Middle frontal gyrus (tissue), 1 donor: ENCODE results near the gene SSBP3.
"Not testable (repeated sequence)": the region's sequence is repeated elsewhere in the genome, so short reads cannot be mapped to it uniquely, and the experiment has no call there.

Source experiments
- DNase-seq: peaks from one replicate; pipeline ENCODE4 v3.0.0-alpha.2; 2015; ENCODE audit warnings: low spot score; ENCODE audit errors: extremely low spot score

SSBP3 gene

DNA sequence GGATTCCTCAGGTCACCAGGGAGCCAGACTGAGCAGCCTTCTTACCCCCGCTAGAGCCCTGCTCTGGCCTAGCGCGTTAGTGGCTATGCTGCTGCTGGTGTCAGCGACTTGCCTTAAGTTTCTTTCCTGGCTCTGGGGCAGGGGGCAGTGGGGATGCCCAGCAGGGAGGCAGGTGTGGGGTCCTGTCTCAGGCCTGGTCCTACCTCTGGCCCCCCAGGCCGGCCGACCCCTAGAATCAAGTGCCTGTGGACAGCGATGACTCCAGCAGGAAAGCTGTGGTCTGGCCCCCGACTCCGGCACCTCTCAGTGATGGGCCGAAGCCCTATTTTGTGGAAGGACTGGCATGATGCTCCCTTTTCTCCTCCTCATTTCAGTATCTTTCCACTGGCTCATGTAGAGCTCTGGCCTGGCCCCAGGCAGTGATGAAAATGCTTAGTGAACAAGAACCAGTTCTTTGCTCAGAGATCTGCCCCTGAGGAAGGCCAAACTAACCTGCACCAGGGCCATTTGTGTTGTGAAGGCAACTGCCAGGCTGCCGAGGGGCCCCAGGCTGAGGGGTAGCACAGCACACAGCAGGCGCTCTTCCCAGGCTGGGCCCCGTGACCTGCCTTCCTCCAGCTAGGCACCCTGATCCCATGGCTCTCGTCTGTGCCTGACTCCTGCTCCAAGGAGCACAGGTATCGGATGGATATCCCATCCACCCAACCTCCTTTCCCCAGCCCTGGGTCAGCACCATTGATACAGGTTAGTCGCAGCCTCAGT lies 182.6 kb downstream of the SSBP3 start:
- no peak for DNase-seq

DNA sequence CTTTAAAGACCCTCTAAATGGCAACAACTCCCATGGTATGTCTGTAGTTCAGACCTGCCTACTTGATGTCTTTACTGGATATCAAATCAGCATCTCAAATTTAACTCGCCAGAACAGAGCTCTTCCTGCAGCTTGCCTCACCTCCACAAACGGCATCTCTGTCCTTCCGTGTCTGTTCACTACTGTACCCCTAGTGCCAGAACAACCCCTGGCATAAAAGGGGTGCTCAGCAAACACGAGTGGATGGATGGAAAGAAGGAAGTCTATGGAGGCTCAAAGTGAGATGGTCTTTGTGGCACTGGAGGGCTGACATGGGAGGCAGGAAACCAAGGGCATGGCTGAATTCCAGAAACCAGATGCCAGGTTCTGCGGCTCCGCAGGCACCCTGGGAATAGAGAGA lies 183.5 kb downstream of the SSBP3 start:
- no peak for DNase-seq

DNA sequence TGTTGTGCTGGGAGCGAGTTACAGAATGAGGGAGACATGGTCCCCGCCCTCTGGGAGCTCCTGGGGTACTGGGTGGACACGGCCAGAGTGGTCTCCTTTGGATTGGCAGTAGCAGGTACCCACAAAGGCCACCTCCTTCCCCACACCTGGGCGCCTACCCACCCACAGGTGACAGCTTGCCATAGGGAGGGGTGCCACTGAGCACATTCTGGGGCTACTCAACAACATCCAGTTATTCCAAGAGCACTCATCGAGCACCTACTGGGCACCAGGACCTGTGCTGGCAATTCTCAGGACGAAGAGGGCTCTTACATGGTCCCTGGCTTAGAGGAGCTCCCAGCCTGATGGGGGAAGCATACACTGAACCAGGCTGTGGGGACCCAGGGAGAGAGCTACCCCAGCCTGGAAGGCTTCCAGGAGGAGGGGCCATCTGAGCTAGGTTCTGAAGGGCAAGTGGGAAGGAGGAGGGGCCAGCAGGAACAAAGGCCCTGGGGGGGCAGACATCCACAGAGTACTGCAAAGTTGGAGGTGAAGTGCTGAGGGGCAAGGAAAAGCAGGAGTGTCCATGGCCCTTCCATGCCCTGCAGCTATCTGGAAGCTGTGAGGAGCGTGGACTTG lies 184.2 kb downstream of the SSBP3 start:
- no peak for DNase-seq

DNA sequence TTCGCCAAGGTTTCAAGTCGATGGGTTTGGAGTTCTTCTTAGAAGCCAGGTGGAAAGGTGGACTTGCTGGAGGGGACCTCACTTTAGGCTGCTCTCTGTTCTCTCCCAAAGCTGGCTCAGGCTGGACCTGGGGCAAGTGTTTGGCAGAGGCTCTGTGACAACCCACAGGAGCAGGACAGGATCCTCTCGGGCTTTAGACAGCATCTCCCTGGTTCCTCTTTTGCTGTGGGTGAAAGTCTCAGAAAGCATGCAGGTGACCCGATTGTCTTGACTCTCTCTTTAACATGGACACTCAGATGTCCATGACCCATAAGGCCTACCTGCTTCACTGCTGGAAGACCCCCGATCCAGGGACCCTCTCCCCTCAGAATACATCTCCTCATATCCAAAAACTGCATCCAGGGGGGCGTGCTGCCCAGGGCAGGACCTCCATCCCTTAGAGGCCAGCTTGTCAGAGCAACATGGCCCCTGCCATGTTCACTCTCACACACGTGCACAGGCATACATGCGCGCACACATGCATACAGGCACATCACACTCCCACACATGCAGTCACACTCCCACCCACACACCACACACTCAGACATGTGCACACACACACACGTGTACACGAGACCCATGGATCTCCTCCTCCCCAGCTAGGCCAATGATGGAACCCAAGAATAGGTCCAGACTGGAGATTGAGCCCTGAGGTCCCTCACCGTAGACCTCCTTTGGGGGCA lies 184.9 kb downstream of the SSBP3 start:
- no peak for DNase-seq

DNA sequence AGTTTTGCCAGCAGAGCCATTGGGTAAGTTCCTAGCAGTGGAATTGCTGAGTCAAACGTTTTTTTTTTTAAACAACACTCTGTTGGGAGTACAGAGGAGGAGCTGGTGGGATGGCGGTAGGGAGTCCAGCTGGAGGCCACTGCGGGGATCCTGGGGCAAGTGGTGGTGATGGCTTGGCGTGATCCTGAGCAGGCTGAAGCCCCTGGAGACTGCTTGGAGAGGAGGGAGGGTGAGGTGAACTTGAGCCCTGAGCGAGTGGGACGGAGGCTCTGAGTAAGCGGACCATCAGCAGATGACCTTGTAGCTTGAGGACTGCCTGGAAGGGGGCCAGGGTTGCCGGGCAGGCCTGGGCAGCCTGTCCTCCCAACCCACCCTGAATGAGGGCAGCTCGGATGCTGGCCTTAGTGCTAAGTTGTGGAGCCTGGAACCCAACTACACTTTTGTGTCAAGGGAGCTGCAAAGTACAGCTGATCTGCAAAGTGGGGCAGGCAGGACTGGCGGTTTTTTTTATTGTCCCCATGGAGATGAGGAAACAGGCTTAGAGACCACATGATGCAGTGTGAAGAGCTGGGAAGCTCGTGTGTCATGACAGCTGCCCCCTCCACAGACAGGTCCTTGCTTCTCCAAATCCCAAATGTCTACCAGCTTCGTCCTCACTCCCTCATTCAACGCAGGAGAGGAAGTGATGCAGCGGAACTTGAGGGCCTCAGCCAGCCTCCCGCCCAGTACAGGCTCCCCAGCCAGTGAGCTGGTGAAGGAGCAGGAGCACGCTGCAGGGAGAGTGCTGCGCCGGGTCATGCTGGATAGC lies 186.0 kb downstream of the SSBP3 start:
- no peak for DNase-seq

DNA sequence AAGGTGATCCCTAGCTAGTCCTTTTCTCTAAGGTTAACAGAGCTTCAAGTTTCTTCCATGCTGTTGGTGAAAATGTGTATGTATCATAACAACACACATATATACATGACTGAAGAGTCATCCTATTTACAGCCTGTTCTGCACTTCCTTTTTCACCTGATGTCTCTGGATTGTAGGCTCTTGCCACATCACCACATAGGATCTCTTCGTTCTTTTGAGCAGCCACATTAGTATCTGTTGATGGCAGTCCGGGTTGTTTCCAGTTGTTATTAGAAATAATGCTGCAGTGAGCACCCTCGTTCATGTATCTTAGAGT lies 186.5 kb downstream of the SSBP3 start:
- DNase-seq: no peak

DNA sequence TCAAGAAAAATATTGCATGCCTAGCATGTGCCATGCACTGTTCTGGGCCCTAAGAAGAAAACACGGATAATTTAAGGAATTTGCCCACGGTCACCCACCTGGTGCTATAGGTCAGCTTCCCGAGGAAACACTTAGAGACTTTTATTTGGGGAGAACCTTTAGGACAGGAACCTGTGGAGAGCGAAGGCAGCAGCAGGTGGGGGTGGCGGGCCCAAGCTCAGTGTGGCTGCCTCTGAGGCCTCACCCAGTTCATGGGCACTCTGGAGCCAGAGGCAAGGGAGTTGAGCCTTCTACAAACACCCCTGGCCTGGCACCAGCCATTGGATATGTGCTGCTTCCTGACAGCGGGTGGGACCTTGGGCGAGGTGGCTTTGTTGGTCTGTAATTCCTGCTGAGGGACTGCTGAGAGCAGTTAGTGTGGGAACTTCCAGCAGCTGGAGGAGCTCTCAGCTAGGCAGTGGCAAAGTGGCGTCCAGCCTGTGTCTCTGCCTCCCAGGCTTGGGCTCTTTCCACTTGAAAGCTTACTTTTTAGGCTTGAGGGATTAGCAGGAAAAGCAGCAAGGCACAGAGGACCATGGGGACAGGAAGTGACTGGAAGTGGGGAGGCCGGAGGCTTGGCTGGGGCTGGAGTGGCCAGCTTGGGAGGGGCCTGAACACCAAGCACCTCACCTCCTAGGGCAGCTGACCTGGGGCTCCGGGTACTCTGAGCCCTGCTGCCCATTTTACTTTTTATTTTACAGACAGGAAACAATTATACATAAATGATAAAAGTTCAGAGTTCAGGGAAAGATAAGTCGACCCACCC lies 187.1 kb downstream of the SSBP3 start:
- DNase-seq: no peak

DNA sequence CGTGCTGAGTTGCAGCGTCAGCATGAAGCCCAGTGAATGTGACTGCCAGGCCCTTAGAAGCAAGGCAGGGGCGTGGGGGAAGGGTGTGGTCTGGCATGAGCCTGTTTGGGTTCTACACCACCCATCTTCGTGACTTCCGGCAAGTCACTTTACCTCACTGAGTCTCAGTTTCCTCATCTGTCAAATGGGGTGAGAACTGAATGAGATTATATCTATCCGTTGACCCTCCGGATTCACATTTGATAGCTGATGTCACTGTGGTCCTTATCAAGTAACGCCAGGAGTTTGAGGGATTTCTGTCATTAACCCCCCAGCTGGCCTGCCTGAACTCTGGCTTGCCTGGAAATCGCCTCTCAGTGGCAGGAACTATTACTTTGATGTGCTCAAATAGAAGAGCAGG lies 190.7 kb downstream of the SSBP3 start:
- DNase-seq: no peak

DNA sequence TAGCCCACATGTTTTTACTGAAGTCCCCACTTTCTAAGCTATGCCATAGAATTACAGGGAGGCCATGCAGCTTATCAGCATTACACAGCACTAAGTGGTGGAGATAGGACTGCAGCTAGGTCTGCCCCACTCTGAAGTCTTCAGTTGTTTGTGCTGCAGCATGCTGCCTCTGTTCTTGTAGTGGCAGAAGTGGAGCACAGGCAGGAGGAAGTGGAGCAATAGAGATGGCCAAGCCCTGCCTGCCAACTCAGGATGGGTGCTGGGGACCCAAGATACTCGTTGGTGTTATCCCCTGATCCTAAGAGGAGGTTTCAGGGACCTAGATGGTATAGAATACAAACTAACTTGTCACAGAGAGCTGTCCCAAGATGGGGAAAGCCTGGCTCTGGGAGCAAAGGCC lies 193.3 kb downstream of the SSBP3 start:
- no peak for DNase-seq

DNA sequence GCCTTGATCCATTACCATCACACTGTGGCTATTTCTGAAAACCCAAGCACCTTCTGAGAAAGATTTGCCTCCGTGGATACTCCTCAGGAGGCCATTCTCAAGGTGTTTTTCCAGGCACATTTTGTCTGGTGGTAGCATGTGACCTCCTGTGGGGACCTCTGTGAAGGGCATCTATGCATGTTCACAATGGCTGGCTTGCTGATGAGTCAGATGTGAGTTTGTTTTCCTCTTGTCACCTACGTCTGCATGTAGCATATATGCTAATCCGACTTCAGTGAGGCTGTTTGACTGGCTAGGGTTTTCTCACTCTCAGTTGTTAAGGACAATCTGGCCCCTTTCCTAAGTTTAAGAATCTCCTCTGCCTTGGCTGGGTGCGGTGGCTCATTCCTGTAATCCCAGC lies 198.3 kb downstream of the SSBP3 start:
- not testable (repeated sequence) for DNase-seq

DNA sequence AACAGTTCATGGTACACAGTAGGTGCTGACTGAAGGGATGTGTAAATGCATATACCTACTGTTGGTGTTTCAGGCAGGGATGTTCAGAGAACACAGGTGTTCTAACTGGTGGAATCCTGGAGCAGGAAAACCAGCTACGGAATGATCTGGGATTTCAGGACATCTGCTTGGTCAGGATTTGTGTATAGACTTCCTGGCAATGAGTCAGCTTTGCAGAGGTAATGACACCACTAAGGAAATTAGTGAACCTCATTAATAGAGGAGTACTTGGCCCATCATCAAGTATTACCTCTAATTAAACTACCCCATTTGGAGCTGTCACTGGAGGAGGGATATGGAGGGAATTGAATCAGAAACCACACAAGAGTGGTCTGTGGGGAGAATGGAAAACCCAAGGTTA lies 198.9 kb downstream of the SSBP3 start:
- no peak for DNase-seq

DNA sequence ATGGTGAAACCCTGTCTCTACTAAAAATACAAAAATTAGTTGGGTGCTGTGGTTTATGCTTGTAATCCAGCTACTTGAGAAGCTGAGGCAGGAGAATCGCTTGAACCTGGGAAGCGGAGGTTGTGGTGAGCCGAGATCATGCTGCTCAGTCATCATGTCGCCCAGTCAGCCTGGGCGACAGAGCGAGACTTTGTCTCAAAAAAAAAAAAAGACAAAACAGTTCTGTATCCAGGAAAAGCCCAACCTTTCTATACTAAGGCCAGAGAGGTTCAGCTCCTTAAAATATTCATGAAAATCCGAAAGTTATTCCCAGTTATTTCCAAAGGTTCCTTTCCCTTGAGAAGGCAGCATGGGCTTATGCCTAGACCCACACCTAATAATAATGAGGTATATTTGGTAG lies 202.0 kb downstream of the SSBP3 start:
- DNase-seq: no peak

DNA sequence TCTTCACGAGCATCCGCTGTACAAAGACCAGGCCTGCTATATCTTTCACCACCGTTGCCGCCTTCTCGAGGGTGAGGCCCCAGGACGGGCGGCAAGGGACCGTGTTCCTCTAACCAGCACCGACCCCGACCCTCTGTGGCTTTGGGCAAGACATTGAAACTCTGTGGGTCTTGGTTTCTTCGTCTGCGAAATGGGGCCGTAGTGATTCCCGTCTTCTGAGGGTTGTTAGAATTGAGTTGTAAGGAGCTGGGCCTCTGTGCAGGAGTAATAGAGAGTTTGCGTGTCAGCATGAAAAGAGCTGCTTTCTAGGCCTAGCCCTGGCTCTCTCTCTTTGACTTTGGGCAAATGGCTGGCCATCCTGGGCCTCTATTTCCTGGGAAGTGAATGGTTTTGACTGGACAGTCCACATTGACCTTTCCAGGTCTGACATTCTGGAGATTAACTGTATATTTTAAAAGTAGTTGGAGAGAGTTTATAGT lies 205.6 kb downstream of the SSBP3 start:
- DNase-seq: no peak

DNA sequence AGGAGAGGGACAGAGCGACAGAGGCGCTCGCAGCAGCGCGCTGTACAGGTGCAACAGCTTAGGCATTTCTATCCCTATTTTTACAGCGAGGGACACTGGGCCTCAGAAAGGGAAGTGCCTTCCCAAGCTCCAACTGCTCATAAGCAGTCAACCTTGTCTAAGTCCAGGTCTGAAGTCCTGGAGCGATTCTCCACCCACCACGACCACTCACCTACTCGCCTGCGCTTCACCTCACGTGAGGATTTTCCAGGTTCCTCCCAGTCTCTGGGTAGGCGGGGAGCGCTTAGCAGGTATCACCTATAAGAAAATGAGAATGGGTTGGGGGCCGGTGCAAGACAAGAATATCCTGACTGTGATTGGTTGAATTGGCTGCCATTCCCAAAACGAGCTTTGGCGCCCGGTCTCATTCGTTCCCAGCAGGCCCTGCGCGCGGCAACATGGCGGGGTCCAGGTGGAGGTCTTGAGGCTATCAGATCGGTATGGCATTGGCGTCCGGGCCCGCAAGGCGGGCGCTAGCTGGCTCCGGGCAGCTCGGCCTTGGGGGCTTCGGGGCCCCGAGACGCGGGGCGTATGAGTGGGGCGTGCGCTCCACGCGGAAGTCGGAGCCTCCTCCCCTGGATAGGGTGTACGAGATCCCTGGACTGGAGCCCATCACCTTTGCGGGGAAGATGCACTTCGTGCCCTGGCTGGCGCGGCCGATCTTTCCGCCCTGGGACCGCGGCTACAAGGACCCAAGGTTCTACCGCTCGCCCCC lies 206.3 kb downstream of the SSBP3 start, which contains the start of the genes CYB5RL and MRPL37:
CYB5RL (minus strand) TSS at position 266 of the 754 bp plus-strand sequence. CDS start 4,414 bp downstream, outside the sequence.
MRPL37 (plus strand) TSS at position 403 of the 754 bp plus-strand sequence; CDS start at position 480, 77 bp downstream.
- DNase-seq: peak; percentile 90

DNA sequence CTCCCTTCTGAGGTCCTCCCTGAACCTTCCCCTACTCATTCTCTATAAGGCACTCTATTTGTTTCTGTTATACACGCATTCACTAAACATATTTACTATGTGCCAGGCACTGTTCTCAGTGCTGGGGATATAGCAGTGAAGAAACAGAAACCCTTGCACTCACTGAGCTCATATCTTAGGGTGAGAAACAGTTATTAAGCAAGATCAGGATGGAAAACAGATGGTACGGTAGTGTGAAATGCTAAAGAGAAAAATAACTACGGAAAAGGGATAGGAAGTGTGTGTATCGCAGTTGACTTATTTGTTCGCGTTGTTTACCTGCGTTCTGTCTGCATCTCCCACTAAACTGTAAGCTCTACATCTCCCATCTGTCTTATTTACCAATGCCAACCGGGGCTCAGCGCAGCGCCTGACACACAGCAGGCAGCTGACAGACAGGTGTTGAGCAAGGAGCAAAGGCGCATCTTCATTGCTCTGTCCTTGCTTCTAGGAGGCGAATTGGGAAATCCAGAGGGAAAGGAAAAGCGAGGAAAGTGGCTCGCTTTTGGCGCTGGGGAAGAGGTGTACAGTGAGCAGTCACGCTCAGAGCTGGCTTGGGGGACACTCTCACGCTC lies 206.9 kb downstream of the SSBP3 start:
- DNase-seq: no peak

DNA sequence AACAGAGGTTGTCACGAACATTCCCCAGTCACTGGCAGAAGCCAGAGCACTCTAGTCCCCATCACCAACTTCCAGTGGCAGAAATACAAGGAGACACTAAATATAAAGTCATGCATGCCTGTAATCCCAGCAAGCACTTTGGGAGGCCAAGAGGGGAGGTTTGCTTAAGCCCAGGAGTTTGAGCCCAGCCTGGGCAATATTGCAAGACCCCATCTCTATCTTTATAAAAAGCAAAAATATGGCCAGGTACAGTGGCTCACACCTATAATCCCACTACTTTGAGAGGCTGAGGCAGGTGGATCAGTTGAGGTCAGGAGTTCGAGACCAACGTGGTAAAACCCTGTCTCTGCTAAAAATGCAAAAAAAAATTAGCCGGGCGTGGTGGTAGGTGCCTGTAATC lies 212.7 kb downstream of the SSBP3 start:
- DNase-seq: no peak

DNA sequence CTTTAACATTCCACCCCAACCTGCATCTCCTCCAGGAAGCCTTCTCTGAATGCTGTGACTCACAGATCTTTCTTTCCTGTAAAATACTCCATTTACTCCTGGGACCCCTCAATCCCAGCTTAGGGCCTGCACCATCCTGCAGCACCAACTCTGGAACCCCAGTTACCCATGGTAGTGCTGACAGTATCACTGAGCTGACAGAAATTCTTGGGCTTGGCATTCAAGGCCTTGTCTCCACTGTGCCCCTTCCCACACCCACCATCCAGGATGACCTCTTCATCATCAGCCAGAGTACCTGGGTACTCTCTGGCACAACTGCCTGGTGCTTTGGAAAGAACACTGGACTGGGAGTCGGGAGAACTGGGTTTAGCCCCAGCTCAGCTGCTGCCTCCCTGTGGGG lies 214.7 kb downstream of the SSBP3 start:
- no peak for DNase-seq

DNA sequence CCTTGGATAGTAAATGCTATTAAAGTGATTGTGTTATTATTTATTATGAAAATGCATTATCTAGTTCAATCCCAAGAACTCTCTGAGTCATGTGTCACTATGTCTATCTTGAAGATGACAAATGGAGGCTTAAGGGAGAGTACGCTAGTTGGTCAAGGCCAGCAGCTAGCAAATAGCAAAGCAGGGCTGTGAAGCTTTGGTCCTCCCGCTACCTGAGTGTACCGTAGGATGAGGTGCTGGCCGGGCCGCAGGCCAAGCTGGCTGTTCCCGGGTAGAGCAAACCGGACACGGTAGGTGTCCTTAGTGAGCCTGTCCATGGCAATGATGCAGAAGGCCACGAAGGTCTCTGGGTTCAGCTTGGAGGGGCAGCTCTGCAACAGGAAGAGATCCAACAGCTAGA lies 215.7 kb downstream of the SSBP3 start:
- no peak for DNase-seq

DNA sequence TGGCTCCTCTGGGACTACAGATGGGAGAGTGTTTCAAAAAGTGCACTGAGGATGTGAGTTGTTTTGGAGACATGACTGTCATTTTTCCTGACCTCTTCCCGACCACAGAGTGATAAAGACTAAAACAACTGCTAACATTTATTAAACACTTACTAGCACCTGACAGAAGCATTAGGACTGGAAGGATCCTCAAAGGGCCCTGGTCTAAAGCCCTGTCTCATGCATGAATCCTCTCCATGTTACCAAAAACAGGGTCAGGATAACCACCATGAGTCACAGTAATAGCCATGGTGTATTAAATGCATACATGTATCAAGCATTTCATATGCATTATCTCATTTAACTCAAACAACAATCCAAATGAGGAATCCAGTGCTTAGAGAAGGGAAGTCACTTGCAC lies 217.9 kb downstream of the SSBP3 start:
- no peak for DNase-seq
